Measurements from ENCODE around the gene SLC6A19.

DNA sequence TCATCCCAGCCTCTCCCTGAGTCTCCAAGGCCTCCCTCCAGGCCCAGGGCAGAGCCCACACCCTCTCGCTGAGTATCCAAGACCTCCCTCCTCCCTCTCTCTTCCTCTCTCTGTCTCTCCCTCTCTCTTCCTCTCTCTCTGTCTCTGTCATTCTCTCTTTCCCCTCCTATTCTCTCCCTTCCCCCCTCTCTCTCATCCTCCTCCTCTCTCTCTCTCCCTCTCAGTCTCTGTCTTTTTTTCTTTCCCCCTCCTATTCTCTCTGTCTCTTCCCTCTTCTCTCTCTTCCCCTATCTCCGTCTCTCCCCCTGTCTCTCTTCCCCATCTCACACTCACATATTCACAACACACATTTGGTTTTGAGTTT lies 8.1 kb downstream of the SLC6A19 start:
- TF ChIP-seq, protein P1, sequence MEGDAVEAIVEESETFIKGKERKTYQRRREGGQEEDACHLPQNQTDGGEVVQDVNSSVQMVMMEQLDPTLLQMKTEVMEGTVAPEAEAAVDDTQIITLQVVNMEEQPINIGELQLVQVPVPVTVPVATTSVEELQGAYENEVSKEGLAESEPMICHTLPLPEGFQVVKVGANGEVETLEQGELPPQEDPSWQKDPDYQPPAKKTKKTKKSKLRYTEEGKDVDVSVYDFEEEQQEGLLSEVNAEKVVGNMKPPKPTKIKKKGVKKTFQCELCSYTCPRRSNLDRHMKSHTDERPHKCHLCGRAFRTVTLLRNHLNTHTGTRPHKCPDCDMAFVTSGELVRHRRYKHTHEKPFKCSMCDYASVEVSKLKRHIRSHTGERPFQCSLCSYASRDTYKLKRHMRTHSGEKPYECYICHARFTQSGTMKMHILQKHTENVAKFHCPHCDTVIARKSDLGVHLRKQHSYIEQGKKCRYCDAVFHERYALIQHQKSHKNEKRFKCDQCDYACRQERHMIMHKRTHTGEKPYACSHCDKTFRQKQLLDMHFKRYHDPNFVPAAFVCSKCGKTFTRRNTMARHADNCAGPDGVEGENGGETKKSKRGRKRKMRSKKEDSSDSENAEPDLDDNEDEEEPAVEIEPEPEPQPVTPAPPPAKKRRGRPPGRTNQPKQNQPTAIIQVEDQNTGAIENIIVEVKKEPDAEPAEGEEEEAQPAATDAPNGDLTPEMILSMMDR (conservative IDR thresholded peaks at IDR 0.05; ENCODE audit: low read depth, low read length) = no peak
- no peak for TF ChIP-seq EZH2 (IDR thresholded peaks at IDR 0.05; ENCODE audit: borderline replicate concordance, low read depth, low read length, poor library complexity, severe bottlenecking)

Data from A673 (cell line).